Measurements from ENCODE around the gene WBP4.

The WBP4 gene

GRCh38 chr13:41049480-41050440 lies 11.5 kb upstream of the WBP4 start:
- DNase-seq = no peak

- no peak for DNase-seq
Observed at GRCh38 chr13:41052441-41052840, 8.9 kb upstream of the WBP4 start.

- no peak for DNase-seq
Observed at GRCh38 chr13:41053384-41053826, 7.9 kb upstream of the WBP4 start.

DNA sequence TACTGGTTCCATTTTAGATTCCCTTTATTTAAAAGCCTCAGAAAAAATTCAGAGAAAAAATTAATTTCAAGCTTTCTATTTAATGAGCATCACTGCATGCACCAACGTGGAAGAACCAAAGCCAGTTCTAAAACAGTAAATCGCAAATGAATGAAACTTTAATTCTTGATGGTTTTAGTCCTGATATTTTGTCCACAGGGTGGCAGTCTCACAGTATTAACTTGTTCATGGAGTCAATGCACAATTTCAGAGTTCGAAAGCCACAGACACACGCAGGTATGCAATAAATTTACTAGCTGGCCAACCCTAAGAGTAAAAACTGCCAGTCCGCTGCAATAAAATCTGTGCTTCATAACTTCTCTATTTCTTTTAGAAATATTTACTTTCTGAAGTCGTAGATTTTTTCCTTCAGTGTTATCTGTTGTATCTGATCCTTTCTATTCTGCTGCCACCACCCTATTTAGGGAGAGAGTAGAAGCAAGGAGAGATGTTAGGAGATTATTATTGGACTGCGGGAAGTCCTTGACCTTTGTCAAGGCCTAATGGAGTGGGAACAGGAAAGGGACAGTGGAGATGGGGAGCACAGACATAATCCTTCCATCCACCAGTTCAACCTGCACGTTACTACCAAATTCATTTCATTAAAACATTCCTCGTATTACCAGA lies 7.0 kb upstream of the WBP4 start:
- peak in 1 of 2 experiments; percentile 3 for DNase-seq

GRCh38 chr13:41054919-41055619 lies 6.2 kb upstream of the WBP4 start:
- DNase-seq = peak in 1 of 2 experiments; percentile 3

GRCh38 chr13:41056194-41056593 lies 5.1 kb upstream of the WBP4 start:
- no peak for DNase-seq

- DNase-seq = no peak
Observed at GRCh38 chr13:41056826-41057711, 4.2 kb upstream of the WBP4 start.

DNA sequence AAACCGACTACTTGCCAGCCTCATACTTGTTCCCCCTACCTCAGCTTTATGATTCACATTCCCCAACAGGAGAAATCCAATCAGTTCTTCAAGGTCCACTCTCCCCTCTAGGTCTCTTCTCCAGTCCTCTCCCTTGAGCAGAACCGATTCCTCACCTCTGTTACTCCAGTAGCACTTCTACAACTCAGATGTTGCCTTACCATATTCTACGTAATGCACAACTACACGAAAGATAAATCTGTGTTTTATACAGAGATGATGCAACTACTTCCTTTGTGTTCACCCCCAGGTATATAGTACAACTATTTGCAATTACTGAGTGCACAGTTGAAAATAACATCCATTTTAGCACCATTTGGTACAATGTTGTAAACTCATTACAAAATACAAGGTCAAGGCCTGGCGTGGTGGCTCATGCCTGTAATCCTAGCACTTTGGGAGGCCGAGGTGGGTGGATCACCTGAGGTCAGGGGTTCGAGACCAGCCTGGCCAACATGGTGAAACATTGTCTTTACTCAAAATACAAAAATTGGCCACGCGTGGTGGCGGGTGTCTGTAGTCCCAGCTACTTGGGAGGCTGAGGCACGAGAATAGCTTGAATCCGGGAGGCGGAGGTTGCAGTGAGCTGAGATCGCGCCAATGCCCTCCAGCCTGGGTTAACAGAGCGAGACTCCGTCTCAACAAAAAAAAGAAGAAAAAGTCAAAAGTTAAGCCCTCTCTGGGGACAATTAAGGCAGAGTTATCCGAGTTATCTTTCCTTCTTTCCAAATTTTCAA lies 2.8 kb upstream of the WBP4 start:
- no peak for DNase-seq

DNA sequence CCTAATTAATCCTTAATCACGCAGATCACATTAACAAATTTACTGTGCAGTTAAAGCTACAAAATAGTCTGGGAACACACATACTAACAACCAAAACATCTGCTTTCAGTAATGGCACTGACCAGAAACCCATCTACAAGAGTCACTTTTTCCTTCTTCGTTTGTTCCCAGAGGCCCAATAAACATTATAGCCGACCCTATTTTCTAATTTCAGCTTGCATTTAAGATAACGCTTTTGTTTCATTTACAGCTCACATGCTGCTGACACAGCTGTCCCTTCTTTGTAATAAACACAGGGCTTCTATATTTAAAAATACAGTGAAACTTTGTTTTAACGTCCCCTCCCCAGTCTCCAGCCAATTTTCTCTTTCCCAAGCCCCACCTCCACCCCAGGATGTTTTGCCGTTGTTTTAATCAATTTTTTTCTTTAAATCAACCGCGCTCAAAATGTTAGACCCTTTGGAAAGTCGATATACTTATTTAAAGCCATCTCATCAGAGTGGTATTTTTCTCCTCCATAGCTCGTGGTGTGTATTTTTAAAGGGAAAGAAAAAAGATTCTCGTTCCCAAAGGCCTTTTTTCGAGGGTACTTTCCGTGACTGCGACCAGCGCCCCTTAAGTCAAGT lies 1.7 kb upstream of the WBP4 start:
- DNase-seq = peak; percentile 37 to 39

DNA sequence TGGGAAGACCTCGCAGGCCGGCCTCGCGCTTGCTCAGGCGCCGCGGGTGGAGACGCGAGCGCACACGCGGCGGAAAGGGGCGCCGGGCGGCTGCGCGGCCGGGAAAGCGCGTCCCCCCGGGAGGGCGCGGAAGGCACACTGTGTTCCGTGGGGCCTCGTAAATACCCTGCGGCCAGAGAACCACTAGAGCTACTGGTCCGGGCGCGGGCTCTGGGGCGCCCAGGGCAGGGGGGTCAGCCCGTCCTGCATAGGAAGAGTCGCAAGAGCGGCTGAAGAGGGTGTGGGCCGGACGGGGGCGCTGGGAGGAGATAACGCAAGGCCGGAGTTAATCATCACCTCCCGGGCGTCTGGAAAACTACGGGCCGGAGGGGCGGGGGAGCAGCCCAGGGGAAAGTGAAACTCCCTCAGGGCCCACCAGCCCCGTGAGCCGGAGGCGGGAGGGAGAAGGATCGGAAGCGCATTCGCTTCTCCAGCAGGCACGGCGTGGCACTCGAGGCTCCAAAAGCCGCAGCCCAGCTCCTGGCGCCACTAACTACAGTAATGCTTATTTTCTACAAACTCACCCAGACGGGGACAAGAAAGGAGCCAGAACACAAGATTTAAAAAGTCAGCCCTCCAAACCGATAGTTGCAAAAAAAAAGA lies 1.1 kb upstream of the WBP4 start:
- peak; percentile 78 to 85 for DNase-seq

DNA sequence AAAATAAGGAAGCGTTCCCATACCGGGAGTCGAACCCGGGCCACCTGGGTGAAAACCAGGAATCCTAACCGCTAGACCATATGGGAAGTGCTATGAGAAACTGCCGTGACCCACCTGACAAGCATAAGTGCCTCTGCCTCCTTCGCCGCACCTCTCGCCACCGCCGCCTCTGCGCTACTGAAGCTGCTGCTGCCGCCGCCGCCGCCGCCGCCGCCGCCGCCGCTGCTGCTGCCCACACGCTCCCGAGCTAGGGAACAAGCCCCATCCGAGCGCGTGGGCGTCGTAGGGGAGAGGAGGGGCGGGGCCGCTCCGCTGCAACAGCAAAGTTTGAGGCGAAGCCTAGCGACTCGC lies 610 bp upstream of the WBP4 start:
- DNase-seq = peak; percentile 75 to 78

DNA sequence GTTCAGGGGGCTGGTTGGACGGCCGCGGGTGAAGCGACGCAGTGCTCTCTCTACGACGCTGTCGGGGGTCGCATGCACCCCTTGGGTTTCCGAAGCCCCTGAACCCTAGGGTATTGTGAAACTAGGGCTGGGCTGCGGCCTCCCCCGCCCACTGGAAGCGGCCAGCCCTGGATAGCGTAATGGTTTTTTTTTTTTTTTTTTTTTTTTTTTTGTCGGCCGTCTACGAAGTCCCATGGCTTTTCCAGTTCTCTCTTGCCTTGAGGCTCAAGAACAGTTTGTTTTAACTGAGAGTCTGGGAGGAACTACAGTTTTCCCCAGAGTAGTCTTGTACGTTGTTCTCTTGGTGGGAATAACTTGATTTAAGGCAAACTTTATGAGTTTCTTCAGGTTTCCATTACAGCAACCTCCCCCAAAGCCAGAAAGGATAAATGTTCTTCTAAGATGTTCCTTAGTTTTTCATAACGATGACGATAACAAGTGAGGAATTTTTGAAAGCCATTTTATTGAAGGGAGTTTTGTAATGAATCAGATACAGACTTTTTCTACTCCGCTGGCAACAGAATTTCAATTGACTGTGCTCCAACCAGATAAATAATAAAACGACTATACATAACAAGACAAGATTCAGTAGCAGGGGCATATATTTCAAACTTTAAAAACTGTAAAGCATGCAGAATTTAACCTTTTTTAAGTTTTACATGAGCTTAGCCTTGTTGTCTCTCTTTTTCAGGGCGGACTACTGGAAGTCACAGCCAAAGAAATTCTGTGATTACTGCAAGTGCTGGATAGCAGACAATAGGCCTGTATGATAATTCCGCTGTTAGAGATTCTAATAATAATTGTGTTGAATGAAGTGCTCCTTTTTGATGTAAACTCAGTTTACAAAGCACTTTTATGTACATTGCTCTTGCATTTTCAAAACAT lies 867 bp downstream of the WBP4 start:
- DNase-seq = no peak

- no peak for DNase-seq
Observed at GRCh38 chr13:41064493-41064892, 3.2 kb downstream of the WBP4 start.

- DNase-seq = peak in 1 of 2 experiments; percentile 15
Observed at GRCh38 chr13:41065078-41065477, 3.8 kb downstream of the WBP4 start.

DNA sequence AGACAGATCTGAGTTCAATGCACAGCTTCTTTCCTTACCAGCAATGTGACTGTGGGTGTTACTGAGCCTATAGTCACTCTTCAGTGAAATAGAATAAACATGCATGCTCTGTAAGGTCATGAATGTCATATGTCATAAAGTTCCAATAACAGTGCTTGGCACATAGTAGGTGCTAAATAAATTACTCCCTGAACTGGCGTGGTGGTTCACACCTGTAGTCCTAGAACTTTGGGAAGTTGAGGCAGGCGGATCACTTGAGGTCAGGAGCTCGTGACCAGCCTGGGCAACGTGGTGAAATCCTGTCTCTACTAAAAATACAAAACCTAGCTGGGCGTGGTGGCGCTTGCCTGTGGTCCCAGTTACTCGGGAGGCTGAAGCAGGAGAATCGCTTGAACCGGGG lies 13.2 kb downstream of the WBP4 start:
- no peak for DNase-seq

GRCh38 chr13:41075034-41075433 lies 13.7 kb downstream of the WBP4 start:
- peak in 1 of 2 experiments; percentile 5 for DNase-seq

DNA sequence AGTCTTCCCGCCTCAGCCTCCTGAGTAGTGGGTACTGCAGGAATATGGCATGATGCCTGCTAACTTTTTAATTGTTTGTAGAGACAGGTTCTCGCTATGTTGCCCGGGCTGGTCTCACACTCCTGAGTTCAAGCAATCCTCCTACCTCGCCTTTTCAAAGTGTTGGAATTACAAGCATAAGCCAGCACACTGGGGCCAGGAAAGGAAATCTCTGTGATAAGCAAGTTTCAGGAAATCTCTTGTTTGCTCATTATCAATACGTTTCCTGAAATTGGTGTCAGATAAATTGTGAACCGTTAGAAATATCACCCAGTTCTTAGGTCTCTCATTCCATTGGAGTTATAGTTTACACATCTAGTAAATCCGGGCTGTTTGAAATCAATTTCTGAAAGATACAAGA lies 14.2 kb downstream of the WBP4 start:
- no peak for DNase-seq

DNA sequence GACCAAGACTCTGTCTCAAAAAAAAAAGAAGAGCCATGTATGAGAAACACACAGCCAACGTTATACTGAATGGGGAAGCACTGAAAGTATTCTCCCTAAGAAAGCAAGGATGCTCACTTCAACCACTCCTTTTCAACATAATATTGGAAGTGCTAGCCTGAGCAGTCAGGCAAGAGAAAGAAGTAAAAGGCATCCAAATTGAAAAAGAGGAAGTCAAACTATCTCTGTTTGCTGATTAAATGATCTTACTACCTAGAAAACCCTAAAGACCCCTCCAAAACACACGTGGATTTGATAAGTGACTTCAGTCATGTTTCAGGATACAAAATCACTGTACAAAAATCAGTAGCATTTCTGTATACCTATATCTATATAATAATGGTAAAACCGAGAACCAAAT lies 16.2 kb downstream of the WBP4 start:
- no peak for DNase-seq

DNA sequence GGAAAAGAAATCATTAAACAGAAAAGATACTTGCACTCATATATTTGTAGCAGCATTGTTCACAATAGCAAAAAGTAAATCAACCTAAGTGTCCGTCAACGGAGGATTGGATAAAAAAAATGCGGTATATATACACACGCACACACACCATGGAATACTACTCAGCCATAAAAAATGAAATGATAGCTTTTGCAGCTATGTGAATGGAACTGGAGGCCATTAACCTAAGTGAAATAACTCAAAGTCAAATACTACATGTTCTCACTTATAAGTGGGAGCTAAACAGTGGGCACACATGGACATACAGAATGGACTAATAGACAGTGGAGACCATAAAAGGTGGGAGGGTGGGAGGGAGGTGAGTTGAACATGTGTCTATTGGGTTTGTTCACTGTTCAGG lies 18.4 kb downstream of the WBP4 start:
- no peak for DNase-seq
